ENCODE measurements around the gene GHSR.
"Not testable (repeated sequence)": the region's sequence is repeated elsewhere in the genome, so short reads cannot be mapped to it uniquely, and the experiment has no call there.

GHSR gene

DNA sequence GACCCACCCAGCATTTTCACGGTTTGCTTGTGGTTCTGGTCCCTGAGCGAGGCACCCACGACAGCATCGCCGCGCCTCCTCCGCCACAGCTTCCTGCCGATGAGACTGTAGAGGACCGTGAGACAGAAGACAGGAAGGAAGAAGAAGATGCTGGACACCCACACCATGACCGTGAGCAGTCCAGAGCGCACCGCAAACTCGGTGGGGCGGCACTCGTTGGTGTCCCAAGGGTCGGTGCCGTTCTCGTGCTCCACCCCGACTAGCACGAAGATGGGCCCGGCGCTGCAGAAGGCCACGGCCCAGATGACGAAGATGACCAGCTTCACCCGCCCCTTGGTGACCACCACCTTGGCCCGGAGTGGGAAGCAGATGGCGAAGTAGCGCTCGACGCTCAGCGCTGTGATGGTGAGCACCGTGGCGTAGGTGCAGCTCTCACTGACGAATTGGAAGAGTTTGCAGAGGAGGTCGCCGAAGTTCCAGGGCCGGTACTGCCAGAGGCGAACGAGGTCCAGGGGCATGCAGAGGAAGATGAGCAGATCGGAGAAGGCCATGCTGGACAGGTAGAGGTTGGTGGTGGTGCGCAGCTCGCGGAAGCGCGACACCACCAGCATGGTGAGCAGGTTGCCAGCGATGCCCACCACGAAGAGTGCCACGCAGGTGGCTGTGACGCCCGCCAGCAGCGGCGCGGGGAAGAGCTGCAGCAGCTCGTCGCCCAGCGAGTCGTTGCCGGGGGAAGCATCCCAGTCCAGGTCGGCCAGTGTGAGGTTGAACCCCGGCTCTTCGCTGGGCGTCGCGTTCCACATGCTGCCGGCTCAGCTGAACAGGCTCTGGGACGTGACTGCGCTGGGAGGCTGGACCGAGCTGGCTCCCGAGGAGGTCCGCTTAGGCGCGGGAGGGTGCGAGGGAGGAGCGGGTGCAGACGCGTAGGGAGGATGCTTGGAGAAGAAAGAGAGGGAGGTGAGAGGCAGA is at the start of gene GHSR:
TSS of gene GHSR (minus strand) at position 846 of the 969 bp plus-strand sequence. CDS start at position 803, 43 bp downstream.
- Histone ChIP-seq H3K27me3 (ENCODE audit: control insufficient read depth in 1 of 2, insufficient read depth in 2 of 2, low read length in 2 of 2) (peaks cover 43 to 62% of the 10 kb centered on the region in 2 donors), H3K4me3 (ENCODE audit: low read depth in 1 of 2, low read length in 2 of 2) (no peak within 1 kb of the TSS), H3K36me3 (ENCODE audit: control insufficient read depth in 1 of 2, insufficient read depth in 2 of 2, low read length in 2 of 2) (no peaks in the 10 kb centered on the region), H3K27ac (ENCODE audit: low read depth, low read length) (no peak within 1 kb of the TSS), H3K4me1 (ENCODE audit: control insufficient read depth in 1 of 2, insufficient read depth in 2 of 2, low read length in 2 of 2) (no peaks in the 10 kb centered on the region), H3K9ac (ENCODE audit: low read depth in 1 of 2, low read length in 2 of 2) (no peak within 1 kb of the TSS), H3K9me3 (ENCODE audit: control insufficient read depth in 1 of 2, low read length in 2 of 2) (no peaks in the 10 kb centered on the region)

- not testable (repeated sequence) for H3K36me3 ChIP-seq (ENCODE audit: control insufficient read depth in 1 of 2, insufficient read depth in 2 of 2, low read length in 2 of 2); H3K4me3 ChIP-seq (ENCODE audit: low read depth in 1 of 2, low read length in 2 of 2); H3K9ac ChIP-seq (ENCODE audit: low read depth in 1 of 2, low read length in 2 of 2); H3K9me3 ChIP-seq (ENCODE audit: control insufficient read depth in 1 of 2, low read length in 2 of 2); H3K4me1 ChIP-seq (ENCODE audit: control insufficient read depth in 1 of 2, insufficient read depth in 2 of 2, low read length in 2 of 2); H3K27me3 ChIP-seq (ENCODE audit: control insufficient read depth in 1 of 2, insufficient read depth in 2 of 2, low read length in 2 of 2); H3K27ac ChIP-seq (ENCODE audit: low read depth, low read length)
Measured at GRCh38 chr3:172490198-172490669, 42.0 kb upstream of the GHSR start.

- no peaks in the 10 kb centered on the region for H3K36me3 ChIP-seq (ENCODE audit: control insufficient read depth in 1 of 2, insufficient read depth in 2 of 2, low read length in 2 of 2)
- no peaks in the 10 kb centered on the region for H3K27me3 ChIP-seq (ENCODE audit: control insufficient read depth in 1 of 2, insufficient read depth in 2 of 2, low read length in 2 of 2)
- H3K27ac ChIP-seq (ENCODE audit: low read depth, low read length): no peak overlapping the region
- no peak overlapping the region for H3K9ac ChIP-seq (ENCODE audit: low read depth in 1 of 2, low read length in 2 of 2)
- H3K4me1 ChIP-seq (ENCODE audit: control insufficient read depth in 1 of 2, insufficient read depth in 2 of 2, low read length in 2 of 2): peaks cover 6% of the 10 kb centered on the region in 2 donors
- H3K4me3 ChIP-seq (ENCODE audit: low read depth in 1 of 2, low read length in 2 of 2): no peak overlapping the region
- no peaks in the 10 kb centered on the region for H3K9me3 ChIP-seq (ENCODE audit: control insufficient read depth in 1 of 2, low read length in 2 of 2)
Measured at GRCh38 chr3:172478116-172478515, 29.9 kb upstream of the GHSR start.

GRCh38 chr3:172476347-172476746 is 28.1 kb upstream of the GHSR start:
- Histone ChIP-seq H3K4me3 (ENCODE audit: low read depth in 1 of 2, low read length in 2 of 2) (peak overlapping the region; percentile 65 to 74), H3K9me3 (ENCODE audit: control insufficient read depth in 1 of 2, low read length in 2 of 2) (no peaks in the 10 kb centered on the region), H3K27ac (ENCODE audit: low read depth, low read length) (no peak overlapping the region), H3K27me3 (ENCODE audit: control insufficient read depth in 1 of 2, insufficient read depth in 2 of 2, low read length in 2 of 2) (no peaks in the 10 kb centered on the region), H3K36me3 (ENCODE audit: control insufficient read depth in 1 of 2, insufficient read depth in 2 of 2, low read length in 2 of 2) (no peaks in the 10 kb centered on the region), H3K4me1 (ENCODE audit: control insufficient read depth in 1 of 2, insufficient read depth in 2 of 2, low read length in 2 of 2) (peaks cover 6% of the 10 kb centered on the region in 2 donors), H3K9ac (ENCODE audit: low read depth in 1 of 2, low read length in 2 of 2) (no peak overlapping the region)

GRCh38 chr3:172475703-172476102 is 27.4 kb upstream of the GHSR start:
- no peak overlapping the region for H3K4me3 ChIP-seq (ENCODE audit: low read depth in 1 of 2, low read length in 2 of 2)
- H3K9ac ChIP-seq (ENCODE audit: low read depth in 1 of 2, low read length in 2 of 2): no peak overlapping the region
- H3K27me3 ChIP-seq (ENCODE audit: control insufficient read depth in 1 of 2, insufficient read depth in 2 of 2, low read length in 2 of 2): no peaks in the 10 kb centered on the region
- no peak overlapping the region for H3K27ac ChIP-seq (ENCODE audit: low read depth, low read length)
- H3K4me1 ChIP-seq (ENCODE audit: control insufficient read depth in 1 of 2, insufficient read depth in 2 of 2, low read length in 2 of 2): peaks cover 6% of the 10 kb centered on the region in 2 donors
- H3K36me3 ChIP-seq (ENCODE audit: control insufficient read depth in 1 of 2, insufficient read depth in 2 of 2, low read length in 2 of 2): no peaks in the 10 kb centered on the region
- no peaks in the 10 kb centered on the region for H3K9me3 ChIP-seq (ENCODE audit: control insufficient read depth in 1 of 2, low read length in 2 of 2)

DNA sequence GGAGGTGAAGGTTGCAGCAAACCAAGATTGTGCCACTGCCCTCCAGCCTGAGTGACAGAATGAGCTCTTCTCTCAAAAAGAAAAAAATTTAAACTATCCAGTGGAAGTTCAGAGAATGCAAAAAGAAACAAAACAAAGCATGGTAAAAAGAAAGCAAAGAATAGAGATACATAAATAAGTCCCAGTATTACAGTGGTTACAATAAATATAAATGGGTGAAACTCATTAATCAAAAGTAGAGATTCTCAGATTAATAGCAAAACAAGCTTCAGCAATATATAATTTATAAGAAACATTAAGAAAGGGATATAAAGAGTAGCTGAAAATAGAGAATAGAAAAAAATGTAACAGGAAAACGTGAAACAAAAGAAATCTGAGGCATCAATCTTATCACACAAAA is 23.6 kb upstream of the GHSR start:
- Histone ChIP-seq H3K4me1 (ENCODE audit: control insufficient read depth in 1 of 2, insufficient read depth in 2 of 2, low read length in 2 of 2) (peaks cover 6% of the 10 kb centered on the region in 2 donors), H3K27ac (ENCODE audit: low read depth, low read length) (no peak overlapping the region), H3K9ac (ENCODE audit: low read depth in 1 of 2, low read length in 2 of 2) (no peak overlapping the region), H3K9me3 (ENCODE audit: control insufficient read depth in 1 of 2, low read length in 2 of 2) (no peaks in the 10 kb centered on the region), H3K27me3 (ENCODE audit: control insufficient read depth in 1 of 2, insufficient read depth in 2 of 2, low read length in 2 of 2) (no peaks in the 10 kb centered on the region), H3K36me3 (ENCODE audit: control insufficient read depth in 1 of 2, insufficient read depth in 2 of 2, low read length in 2 of 2) (no peaks in the 10 kb centered on the region), H3K4me3 (ENCODE audit: low read depth in 1 of 2, low read length in 2 of 2) (no peak overlapping the region)

DNA sequence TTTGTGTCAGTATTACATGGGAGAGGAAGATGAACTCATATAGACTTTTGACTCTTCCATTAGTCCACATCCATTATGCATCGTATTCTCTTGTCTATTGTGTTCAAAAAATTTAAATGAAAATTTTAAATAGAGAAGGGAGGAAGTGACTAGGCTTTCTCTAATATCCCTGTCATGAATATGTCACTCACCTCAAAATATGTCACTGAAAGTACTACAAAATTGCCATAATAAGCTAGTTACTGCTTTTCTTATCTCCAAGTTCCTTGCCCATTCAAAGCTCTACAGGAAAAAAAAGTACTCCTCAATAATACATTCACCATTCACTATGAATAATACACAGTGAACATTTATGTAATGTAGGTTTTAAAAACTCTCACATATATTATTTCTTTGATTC is 22.3 kb upstream of the GHSR start:
- Histone ChIP-seq H3K4me3 (ENCODE audit: low read depth in 1 of 2, low read length in 2 of 2) (no peak overlapping the region), H3K36me3 (ENCODE audit: control insufficient read depth in 1 of 2, insufficient read depth in 2 of 2, low read length in 2 of 2) (no peaks in the 10 kb centered on the region), H3K27me3 (ENCODE audit: control insufficient read depth in 1 of 2, insufficient read depth in 2 of 2, low read length in 2 of 2) (no peaks in the 10 kb centered on the region), H3K9ac (ENCODE audit: low read depth in 1 of 2, low read length in 2 of 2) (no peak overlapping the region), H3K4me1 (ENCODE audit: control insufficient read depth in 1 of 2, insufficient read depth in 2 of 2, low read length in 2 of 2) (no peaks in the 10 kb centered on the region), H3K27ac (ENCODE audit: low read depth, low read length) (no peak overlapping the region), H3K9me3 (ENCODE audit: control insufficient read depth in 1 of 2, low read length in 2 of 2) (no peaks in the 10 kb centered on the region)

- Histone ChIP-seq H3K4me3 (ENCODE audit: low read depth in 1 of 2, low read length in 2 of 2) (no peak overlapping the region), H3K4me1 (ENCODE audit: control insufficient read depth in 1 of 2, insufficient read depth in 2 of 2, low read length in 2 of 2) (no peaks in the 10 kb centered on the region), H3K9ac (ENCODE audit: low read depth in 1 of 2, low read length in 2 of 2) (no peak overlapping the region), H3K27ac (ENCODE audit: low read depth, low read length) (no peak overlapping the region), H3K27me3 (ENCODE audit: control insufficient read depth in 1 of 2, insufficient read depth in 2 of 2, low read length in 2 of 2) (no peaks in the 10 kb centered on the region), H3K9me3 (ENCODE audit: control insufficient read depth in 1 of 2, low read length in 2 of 2) (no peaks in the 10 kb centered on the region), H3K36me3 (ENCODE audit: control insufficient read depth in 1 of 2, insufficient read depth in 2 of 2, low read length in 2 of 2) (no peaks in the 10 kb centered on the region)
Measured at GRCh38 chr3:172467170-172467824, 19.0 kb upstream of the GHSR start.

DNA sequence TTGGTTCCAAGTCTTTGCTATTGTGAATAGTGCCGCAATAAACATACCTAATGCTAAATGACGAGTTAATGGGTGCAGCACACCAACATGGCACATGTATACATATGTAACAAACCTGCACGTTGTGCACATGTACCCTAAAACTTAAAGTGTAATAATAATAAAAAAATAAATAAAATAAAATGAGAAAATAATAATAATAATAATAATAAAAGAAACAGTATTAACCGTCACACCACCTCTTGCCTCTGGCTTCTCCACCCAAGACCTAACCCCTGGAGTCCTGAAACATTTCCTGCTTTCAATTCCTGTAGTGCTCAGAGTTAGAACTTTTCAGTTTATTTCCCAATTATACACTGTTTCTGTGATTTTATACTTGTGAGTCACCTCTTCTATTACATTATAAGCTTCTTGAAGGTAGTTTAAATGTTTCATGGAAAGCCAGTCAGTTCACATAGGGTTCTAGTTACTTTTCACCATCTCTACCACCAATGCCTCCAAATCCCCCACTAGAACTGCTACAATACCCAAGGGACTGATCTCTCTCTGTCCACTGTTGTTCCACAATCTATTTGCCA is 18.4 kb upstream of the GHSR start:
- Histone ChIP-seq H3K9ac (ENCODE audit: low read depth in 1 of 2, low read length in 2 of 2) (no peak overlapping the region), H3K36me3 (ENCODE audit: control insufficient read depth in 1 of 2, insufficient read depth in 2 of 2, low read length in 2 of 2) (no peaks in the 10 kb centered on the region), H3K27me3 (ENCODE audit: control insufficient read depth in 1 of 2, insufficient read depth in 2 of 2, low read length in 2 of 2) (no peaks in the 10 kb centered on the region), H3K27ac (ENCODE audit: low read depth, low read length) (no peak overlapping the region), H3K4me1 (ENCODE audit: control insufficient read depth in 1 of 2, insufficient read depth in 2 of 2, low read length in 2 of 2) (no peaks in the 10 kb centered on the region), H3K4me3 (ENCODE audit: low read depth in 1 of 2, low read length in 2 of 2) (no peak overlapping the region), H3K9me3 (ENCODE audit: control insufficient read depth in 1 of 2, low read length in 2 of 2) (no peaks in the 10 kb centered on the region)

DNA sequence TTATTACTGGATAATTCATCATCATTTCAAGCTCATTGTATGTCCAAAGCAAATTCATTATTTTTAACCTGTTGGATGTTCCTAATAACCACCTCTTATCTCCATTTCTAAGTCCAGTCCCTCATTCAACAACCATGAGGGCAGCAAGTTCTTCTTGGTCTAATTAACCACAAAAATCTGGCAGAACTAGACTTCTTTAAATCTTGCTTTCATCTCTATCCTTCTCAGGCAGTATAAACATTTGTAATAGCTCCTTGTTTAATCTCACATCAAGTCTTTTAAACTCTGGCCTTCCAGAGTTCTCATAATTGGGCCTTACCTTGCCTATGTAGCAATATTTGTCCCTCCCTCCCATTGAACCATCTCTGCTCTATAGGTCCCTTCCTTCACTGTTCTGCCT is 17.0 kb upstream of the GHSR start:
- Histone ChIP-seq H3K4me1 (ENCODE audit: control insufficient read depth in 1 of 2, insufficient read depth in 2 of 2, low read length in 2 of 2) (no peaks in the 10 kb centered on the region), H3K36me3 (ENCODE audit: control insufficient read depth in 1 of 2, insufficient read depth in 2 of 2, low read length in 2 of 2) (no peaks in the 10 kb centered on the region), H3K4me3 (ENCODE audit: low read depth in 1 of 2, low read length in 2 of 2) (no peak overlapping the region), H3K27ac (ENCODE audit: low read depth, low read length) (no peak overlapping the region), H3K9ac (ENCODE audit: low read depth in 1 of 2, low read length in 2 of 2) (no peak overlapping the region), H3K9me3 (ENCODE audit: control insufficient read depth in 1 of 2, low read length in 2 of 2) (no peaks in the 10 kb centered on the region), H3K27me3 (ENCODE audit: control insufficient read depth in 1 of 2, insufficient read depth in 2 of 2, low read length in 2 of 2) (no peaks in the 10 kb centered on the region)
